ENCODE measurements around the gene STAT6.

DNA sequence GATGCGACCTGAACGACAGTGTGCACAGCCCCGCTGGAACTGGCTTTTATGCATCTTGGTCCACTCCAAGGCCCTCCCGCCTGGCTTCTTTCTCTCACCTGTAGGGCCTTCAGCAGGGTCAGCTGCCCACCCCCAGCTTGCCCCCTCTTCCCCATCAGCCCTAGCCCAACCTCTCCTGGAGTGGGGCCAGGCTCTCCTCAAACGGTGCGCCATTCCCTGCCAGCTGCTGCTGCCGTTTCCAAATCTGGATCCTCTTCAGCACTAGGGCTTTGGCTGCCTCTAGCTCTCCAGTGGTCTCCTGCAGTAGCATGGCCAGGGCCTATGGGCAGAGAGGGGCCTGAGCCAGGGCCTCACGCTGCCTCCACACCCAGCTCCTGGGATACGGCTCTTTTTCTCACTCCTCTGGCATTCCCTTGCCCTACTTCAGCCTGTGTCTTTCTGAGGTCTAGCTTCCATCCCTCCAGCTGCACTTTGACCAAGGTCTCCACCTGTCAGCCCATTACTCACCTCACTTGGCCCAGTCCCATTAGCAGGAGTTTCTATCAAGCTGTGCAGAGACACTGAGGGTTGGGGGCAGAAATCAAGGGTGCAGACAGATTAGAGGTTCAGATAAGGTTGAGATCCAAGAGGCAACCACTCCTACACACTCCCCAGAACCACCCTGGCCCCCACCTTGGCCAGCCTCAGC is 5.0 kb downstream of the STAT6 start:
- TF ChIP-seq PAX8 (IDR thresholded peaks at IDR 0.05) (no peak), BRCA1 (IDR thresholded peaks at IDR 0.05; ENCODE audit: low read depth, low read length) (no peak), TAF1 (IDR thresholded peaks at IDR 0.05; ENCODE audit: borderline replicate concordance, low read depth, low read length) (no peak), CHD2 (IDR thresholded peaks at IDR 0.05; ENCODE audit: borderline replicate concordance, low read depth, low read length) (no peak), YY1 (IDR thresholded peaks at IDR 0.05; ENCODE audit: low read depth, low read length) (no peak), SRF (IDR thresholded peaks at IDR 0.05; ENCODE audit: low read depth in 2 of 2, low read length in 2 of 2) (no peak), HCFC1 (IDR thresholded peaks at IDR 0.05; ENCODE audit: low read length) (no peak), NR2C1 (IDR thresholded peaks at IDR 0.05) (no peak), BACH1 (IDR thresholded peaks at IDR 0.05; ENCODE audit: borderline replicate concordance) (no peak)
- TF ChIP-seq, protein P1, sequence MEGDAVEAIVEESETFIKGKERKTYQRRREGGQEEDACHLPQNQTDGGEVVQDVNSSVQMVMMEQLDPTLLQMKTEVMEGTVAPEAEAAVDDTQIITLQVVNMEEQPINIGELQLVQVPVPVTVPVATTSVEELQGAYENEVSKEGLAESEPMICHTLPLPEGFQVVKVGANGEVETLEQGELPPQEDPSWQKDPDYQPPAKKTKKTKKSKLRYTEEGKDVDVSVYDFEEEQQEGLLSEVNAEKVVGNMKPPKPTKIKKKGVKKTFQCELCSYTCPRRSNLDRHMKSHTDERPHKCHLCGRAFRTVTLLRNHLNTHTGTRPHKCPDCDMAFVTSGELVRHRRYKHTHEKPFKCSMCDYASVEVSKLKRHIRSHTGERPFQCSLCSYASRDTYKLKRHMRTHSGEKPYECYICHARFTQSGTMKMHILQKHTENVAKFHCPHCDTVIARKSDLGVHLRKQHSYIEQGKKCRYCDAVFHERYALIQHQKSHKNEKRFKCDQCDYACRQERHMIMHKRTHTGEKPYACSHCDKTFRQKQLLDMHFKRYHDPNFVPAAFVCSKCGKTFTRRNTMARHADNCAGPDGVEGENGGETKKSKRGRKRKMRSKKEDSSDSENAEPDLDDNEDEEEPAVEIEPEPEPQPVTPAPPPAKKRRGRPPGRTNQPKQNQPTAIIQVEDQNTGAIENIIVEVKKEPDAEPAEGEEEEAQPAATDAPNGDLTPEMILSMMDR (IDR thresholded peaks at IDR 0.05 in 2 of 3, conservative IDR thresholded peaks at IDR 0.05 in 1 of 3; ENCODE audit: control insufficient read depth in 2 of 3, extremely low read depth in 1 of 3, insufficient read depth in 1 of 3, low read depth in 3 of 3, low read length in 3 of 3), result no peak
- TF ChIP-seq, protein P2, sequence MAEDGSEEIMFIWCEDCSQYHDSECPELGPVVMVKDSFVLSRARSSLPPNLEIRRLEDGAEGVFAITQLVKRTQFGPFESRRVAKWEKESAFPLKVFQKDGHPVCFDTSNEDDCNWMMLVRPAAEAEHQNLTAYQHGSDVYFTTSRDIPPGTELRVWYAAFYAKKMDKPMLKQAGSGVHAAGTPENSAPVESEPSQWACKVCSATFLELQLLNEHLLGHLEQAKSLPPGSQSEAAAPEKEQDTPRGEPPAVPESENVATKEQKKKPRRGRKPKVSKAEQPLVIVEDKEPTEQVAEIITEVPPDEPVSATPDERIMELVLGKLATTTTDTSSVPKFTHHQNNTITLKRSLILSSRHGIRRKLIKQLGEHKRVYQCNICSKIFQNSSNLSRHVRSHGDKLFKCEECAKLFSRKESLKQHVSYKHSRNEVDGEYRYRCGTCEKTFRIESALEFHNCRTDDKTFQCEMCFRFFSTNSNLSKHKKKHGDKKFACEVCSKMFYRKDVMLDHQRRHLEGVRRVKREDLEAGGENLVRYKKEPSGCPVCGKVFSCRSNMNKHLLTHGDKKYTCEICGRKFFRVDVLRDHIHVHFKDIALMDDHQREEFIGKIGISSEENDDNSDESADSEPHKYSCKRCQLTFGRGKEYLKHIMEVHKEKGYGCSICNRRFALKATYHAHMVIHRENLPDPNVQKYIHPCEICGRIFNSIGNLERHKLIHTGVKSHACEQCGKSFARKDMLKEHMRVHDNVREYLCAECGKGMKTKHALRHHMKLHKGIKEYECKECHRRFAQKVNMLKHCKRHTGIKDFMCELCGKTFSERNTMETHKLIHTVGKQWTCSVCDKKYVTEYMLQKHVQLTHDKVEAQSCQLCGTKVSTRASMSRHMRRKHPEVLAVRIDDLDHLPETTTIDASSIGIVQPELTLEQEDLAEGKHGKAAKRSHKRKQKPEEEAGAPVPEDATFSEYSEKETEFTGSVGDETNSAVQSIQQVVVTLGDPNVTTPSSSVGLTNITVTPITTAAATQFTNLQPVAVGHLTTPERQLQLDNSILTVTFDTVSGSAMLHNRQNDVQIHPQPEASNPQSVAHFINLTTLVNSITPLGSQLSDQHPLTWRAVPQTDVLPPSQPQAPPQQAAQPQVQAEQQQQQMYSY (CRISPR knock-in tag; IDR thresholded peaks at IDR 0.05), result no peak
- TF ChIP-seq, protein P3, sequence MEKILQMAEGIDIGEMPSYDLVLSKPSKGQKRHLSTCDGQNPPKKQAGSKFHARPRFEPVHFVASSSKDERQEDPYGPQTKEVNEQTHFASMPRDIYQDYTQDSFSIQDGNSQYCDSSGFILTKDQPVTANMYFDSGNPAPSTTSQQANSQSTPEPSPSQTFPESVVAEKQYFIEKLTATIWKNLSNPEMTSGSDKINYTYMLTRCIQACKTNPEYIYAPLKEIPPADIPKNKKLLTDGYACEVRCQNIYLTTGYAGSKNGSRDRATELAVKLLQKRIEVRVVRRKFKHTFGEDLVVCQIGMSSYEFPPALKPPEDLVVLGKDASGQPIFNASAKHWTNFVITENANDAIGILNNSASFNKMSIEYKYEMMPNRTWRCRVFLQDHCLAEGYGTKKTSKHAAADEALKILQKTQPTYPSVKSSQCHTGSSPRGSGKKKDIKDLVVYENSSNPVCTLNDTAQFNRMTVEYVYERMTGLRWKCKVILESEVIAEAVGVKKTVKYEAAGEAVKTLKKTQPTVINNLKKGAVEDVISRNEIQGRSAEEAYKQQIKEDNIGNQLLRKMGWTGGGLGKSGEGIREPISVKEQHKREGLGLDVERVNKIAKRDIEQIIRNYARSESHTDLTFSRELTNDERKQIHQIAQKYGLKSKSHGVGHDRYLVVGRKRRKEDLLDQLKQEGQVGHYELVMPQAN (conservative IDR thresholded peaks at IDR 0.05), result no peak
- TF ChIP-seq, protein P4, sequence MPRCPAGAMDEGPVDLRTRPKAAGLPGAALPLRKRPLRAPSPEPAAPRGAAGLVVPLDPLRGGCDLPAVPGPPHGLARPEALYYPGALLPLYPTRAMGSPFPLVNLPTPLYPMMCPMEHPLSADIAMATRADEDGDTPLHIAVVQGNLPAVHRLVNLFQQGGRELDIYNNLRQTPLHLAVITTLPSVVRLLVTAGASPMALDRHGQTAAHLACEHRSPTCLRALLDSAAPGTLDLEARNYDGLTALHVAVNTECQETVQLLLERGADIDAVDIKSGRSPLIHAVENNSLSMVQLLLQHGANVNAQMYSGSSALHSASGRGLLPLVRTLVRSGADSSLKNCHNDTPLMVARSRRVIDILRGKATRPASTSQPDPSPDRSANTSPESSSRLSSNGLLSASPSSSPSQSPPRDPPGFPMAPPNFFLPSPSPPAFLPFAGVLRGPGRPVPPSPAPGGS (IDR thresholded peaks at IDR 0.05; ENCODE audit: borderline replicate concordance, insufficient read depth, low read depth, low read length, poor library complexity, severe bottlenecking), result no peak
